ENCODE measurements around the gene DIP2A. TPM values are rescaled to one million over a fixed set of nuclear protein-coding genes. Genes with fewer than 3 reads are reported as not detected.

DIP2A gene
- total RNA-seq, 2 donors from 2014 or later: 51.0 to 52.2 TPM

GRCh38 chr21:46465651-46466050, 7.0 kb downstream of the DIP2A start:
- Mint-ChIP-seq H3K27me3 (ENCODE audit: insufficient read depth) (no peaks in the 10 kb centered on the region), H3K36me3 (ENCODE audit: low read depth) (peaks cover 29% of the 10 kb centered on the region), H3K4me3 (no peak overlapping the region), H3K4me1 (no peaks in the 10 kb centered on the region), H3K27ac (no peak overlapping the region), H3K9me3 (no peaks in the 10 kb centered on the region)
- Histone ChIP-seq H3K27me3 (ENCODE audit: control insufficient read depth, insufficient read depth, low read length, poor library complexity, severe bottlenecking) (no peaks in the 10 kb centered on the region), H3K27ac (ENCODE audit: low read depth, low read length) (no peak overlapping the region), H3K36me3 (ENCODE audit: control insufficient read depth, insufficient read depth, low read length) (peaks cover 39% of the 10 kb centered on the region), H3K9ac (ENCODE audit: extremely low read depth, low read length, poor library complexity, severe bottlenecking) (no peak overlapping the region), H3K4me3 (ENCODE audit: low read length) (no peak overlapping the region), H3K9me3 (ENCODE audit: control insufficient read depth, low read length) (no peaks in the 10 kb centered on the region), H3K4me1 (ENCODE audit: control insufficient read depth, insufficient read depth, low read length) (no peaks in the 10 kb centered on the region)
- 86 to 100% methylated on average over 1 to 3 of the region's 3 CpGs for WGBS, 2 experiments (ENCODE audit: insufficient coverage in 1 of 2, insufficient read length in 1 of 2)
- TF ChIP-seq CTCF (conservative IDR thresholded peaks at IDR 0.05): no peak
- no peak for DNase-seq

- Mint-ChIP-seq H3K27ac (no peak overlapping the region), H3K9me3 (no peaks in the 10 kb centered on the region), H3K27me3 (ENCODE audit: insufficient read depth) (no peaks in the 10 kb centered on the region), H3K4me1 (peaks cover 5% of the 10 kb centered on the region), H3K4me3 (no peak overlapping the region), H3K36me3 (ENCODE audit: low read depth) (peaks cover 24% of the 10 kb centered on the region)
- Histone ChIP-seq H3K36me3 (ENCODE audit: control insufficient read depth, insufficient read depth, low read length) (peaks cover 31% of the 10 kb centered on the region), H3K4me1 (ENCODE audit: control insufficient read depth, insufficient read depth, low read length) (peaks cover 2% of the 10 kb centered on the region), H3K9me3 (ENCODE audit: control insufficient read depth, low read length) (no peaks in the 10 kb centered on the region), H3K27ac (ENCODE audit: low read depth, low read length) (no peak overlapping the region), H3K9ac (ENCODE audit: extremely low read depth, low read length, poor library complexity, severe bottlenecking) (no peak overlapping the region), H3K27me3 (ENCODE audit: control insufficient read depth, insufficient read depth, low read length, poor library complexity, severe bottlenecking) (no peaks in the 10 kb centered on the region), H3K4me3 (ENCODE audit: low read length) (no peak overlapping the region)
- WGBS, 2 experiments (ENCODE audit: insufficient coverage in 1 of 2, insufficient read length in 1 of 2): 86 to 100% methylated on average over 2 to 4 of the region's 6 CpGs
- DNase-seq: no peak
- TF ChIP-seq CTCF (conservative IDR thresholded peaks at IDR 0.05): no peak
Measured at GRCh38 chr21:46468108-46468774, 9.6 kb downstream of the DIP2A start.

GRCh38 chr21:46469275-46469674, 10.6 kb downstream of the DIP2A start:
- H3K4me3 Mint-ChIP-seq: no peak overlapping the region
- H3K27me3 Mint-ChIP-seq (ENCODE audit: insufficient read depth): no peaks in the 10 kb centered on the region
- H3K9ac ChIP-seq (ENCODE audit: extremely low read depth, low read length, poor library complexity, severe bottlenecking): no peak overlapping the region
- no peak overlapping the region for H3K4me3 ChIP-seq (ENCODE audit: low read length)
- no peak overlapping the region for H3K27ac ChIP-seq (ENCODE audit: low read depth, low read length)
- peaks cover 2% of the 10 kb centered on the region for H3K4me1 ChIP-seq (ENCODE audit: control insufficient read depth, insufficient read depth, low read length)
- no peaks in the 10 kb centered on the region for H3K9me3 Mint-ChIP-seq
- H3K4me1 Mint-ChIP-seq: peaks cover 5% of the 10 kb centered on the region
- no peak for TF ChIP-seq CTCF (conservative IDR thresholded peaks at IDR 0.05)
- no peaks in the 10 kb centered on the region for H3K27me3 ChIP-seq (ENCODE audit: control insufficient read depth, insufficient read depth, low read length, poor library complexity, severe bottlenecking)
- peaks cover 29% of the 10 kb centered on the region for H3K36me3 ChIP-seq (ENCODE audit: control insufficient read depth, insufficient read depth, low read length)
- no peaks in the 10 kb centered on the region for H3K9me3 ChIP-seq (ENCODE audit: control insufficient read depth, low read length)
- H3K36me3 Mint-ChIP-seq (ENCODE audit: low read depth): peaks cover 20% of the 10 kb centered on the region
- peak; percentile 18 for DNase-seq
- H3K27ac Mint-ChIP-seq: peak overlapping the region; percentile 2
- WGBS, 2 experiments (ENCODE audit: insufficient coverage in 1 of 2, insufficient read length in 1 of 2): 88 to 99% methylated on average over 3 of the region's 3 CpGs

All from endodermal cell (in vitro differentiated cells).